ENCODE results near the gene TMEM273.

Gene TMEM273

DNA sequence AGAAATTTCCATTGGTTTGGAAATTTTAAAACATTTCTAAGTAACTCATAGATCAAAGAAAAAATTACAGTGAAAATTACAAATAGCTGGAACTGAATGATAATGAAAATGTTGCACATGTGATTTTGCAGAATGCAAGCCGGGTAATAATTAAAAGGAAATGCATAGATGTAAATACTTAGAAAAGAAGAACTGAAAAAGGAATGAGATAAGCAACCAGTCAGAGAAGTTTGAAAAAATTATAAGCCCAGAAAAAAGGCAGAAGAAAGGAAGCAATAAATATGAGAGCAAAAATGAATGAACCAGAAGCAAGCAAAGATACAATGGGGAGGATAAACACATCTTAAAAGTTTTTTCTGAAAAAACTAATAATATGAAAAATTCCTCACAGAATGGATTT lies 3.2 kb upstream of the TMEM273 start:
- H3K27ac ChIP-seq: no peak overlapping the region
- TF ChIP-seq CTCF (IDR thresholded peaks at IDR 0.05) (no peak), ZFX (IDR thresholded peaks at IDR 0.05; ENCODE audit: borderline replicate concordance) (no peak)

GRCh38 chr10:49189422-49189821 lies 1.2 kb upstream of the TMEM273 start:
- TF ChIP-seq CTCF (IDR thresholded peaks at IDR 0.05) (no peak), ZFX (IDR thresholded peaks at IDR 0.05; ENCODE audit: borderline replicate concordance) (no peak)

GRCh38 chr10:49187044-49187484 lies 1.1 kb downstream of the TMEM273 start:
- no peak for TF ChIP-seq CTCF (IDR thresholded peaks at IDR 0.05)
- no peak for TF ChIP-seq ZFX (IDR thresholded peaks at IDR 0.05; ENCODE audit: borderline replicate concordance)
- no peak overlapping the region for H3K27ac ChIP-seq

More at GRCh38 chr10:49189422-49189821, 1.2 kb upstream of the TMEM273 start:
- H3K27ac ChIP-seq: no peak overlapping the region

DNA sequence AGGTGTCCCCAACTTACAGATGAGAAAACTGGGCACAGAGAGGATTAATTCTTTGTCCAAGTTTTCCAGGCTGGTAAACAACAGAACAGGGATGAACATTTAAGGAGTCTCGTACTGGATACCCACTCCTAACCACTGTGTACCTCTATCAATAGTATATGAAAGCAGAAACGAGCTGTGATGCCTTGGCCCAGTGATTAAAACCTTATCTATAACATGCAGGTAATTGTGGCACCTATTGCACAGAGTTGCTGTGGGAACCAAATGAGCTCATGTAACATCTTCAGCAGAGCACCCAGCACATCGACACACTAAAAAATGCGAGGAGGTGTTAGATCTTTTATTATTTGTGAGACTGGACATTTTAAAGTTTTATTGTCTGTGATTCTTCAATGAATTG lies 1.6 kb downstream of the TMEM273 start:
- no peak overlapping the region for H3K27ac ChIP-seq
- TF ChIP-seq ZFX (IDR thresholded peaks at IDR 0.05; ENCODE audit: borderline replicate concordance) (no peak), CTCF (IDR thresholded peaks at IDR 0.05) (no peak)

- TF ChIP-seq ZFX (IDR thresholded peaks at IDR 0.05; ENCODE audit: borderline replicate concordance): no peak
- TF ChIP-seq CTCF (IDR thresholded peaks at IDR 0.05): no peak
Observed at GRCh38 chr10:49185213-49185612, 3.0 kb downstream of the TMEM273 start.

DNA sequence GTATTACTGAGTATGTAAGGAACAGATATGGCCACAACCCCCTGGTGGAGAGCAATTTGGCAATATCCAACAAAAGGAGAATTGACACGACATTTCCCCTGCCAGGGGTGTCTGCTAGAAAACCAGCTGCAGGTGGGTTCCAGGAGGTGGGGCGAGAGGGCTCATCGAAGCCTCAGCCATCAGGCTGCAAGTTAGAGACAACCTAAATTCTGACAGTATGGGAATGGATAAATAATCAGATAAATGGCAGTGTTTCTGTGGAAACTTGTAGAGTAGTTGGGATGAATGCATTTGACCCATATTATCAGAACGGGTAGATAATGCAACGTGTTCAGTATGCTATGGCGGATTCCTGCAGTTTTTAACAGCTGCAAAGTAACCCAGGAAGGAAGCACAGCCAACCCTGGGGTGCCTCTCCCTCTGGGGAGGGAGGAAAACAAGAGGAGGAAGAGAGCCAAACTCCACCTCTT lies 3.5 kb downstream of the TMEM273 start:
- no peak for TF ChIP-seq CTCF (IDR thresholded peaks at IDR 0.05)
- no peak for TF ChIP-seq ZFX (IDR thresholded peaks at IDR 0.05; ENCODE audit: borderline replicate concordance)
- H3K27ac ChIP-seq: no peak overlapping the region

More at GRCh38 chr10:49185213-49185612, 3.0 kb downstream of the TMEM273 start:
- no peak overlapping the region for H3K27ac ChIP-seq

GRCh38 chr10:49183596-49184542 lies 4.3 kb downstream of the TMEM273 start:
- H3K27ac ChIP-seq: no peak overlapping the region
- no peak for TF ChIP-seq CTCF (IDR thresholded peaks at IDR 0.05)
- no peak for TF ChIP-seq ZFX (IDR thresholded peaks at IDR 0.05; ENCODE audit: borderline replicate concordance)

Data from 22Rv1 (cell line).